Left lung (tissue), 10 donors: ENCODE data around the gene NUMB. TPM values are rescaled to one million over a fixed set of nuclear protein-coding genes. Genes with fewer than 3 reads are reported as not detected.

Source experiments
- ATAC-seq: fragments of 200-7000 bp; cut with Tn5 transposase; one replicate; pipeline ENCODE4 v1.9.1; 2020; ENCODE audit warnings: moderate library complexity
- DNase-seq, 4 donors: peaks; one replicate each; pipeline ENCODE4 v3.0.0-alpha.2; 2013 to 2020
- H3K27ac ChIP-seq, 2 donors: fragments of 200-600 bp; sonication (generic) in 1 of 2; one replicate each; pipeline versions ENCODE4 v1.5.0 to v1.8.0; 2020 to 2021
- H3K27me3 ChIP-seq, 2 donors: fragments of 200-600 bp; sonication (generic) in 1 of 2; one replicate each; pipeline versions ENCODE4 v1.5.0 to v1.8.0; 2020 to 2021
- H3K36me3 ChIP-seq, 2 donors: fragments of 200-600 bp; sonication (generic) in 1 of 2; one replicate each; pipeline versions ENCODE4 v1.5.0 to v1.8.0; 2020 to 2021
- H3K4me1 ChIP-seq, 2 donors: fragments of 200-600 bp; one replicate each; pipeline ENCODE4 v1.8.0; 2021
- H3K4me3 ChIP-seq, 2 donors: fragments of 200-600 bp; sonication (generic) in 1 of 2; one replicate each; pipeline versions ENCODE4 v1.5.0 to v1.8.0; 2020 to 2021; ENCODE audit warnings: mild to moderate bottlenecking in 1 of 2
- H3K9me3 ChIP-seq, 2 donors: fragments of 200-600 bp; sonication (generic) in 1 of 2; one replicate each; pipeline versions ENCODE4 v1.5.0 to v1.8.0; 2020 to 2021
- CTCF ChIP-seq, 2 donors: fragments of 200-600 bp; sonication (generic) in 1 of 2; IDR thresholded peaks; one replicate each; pipeline versions ENCODE4 v1.5.0 to v1.8.0; 2021; ENCODE audit warnings: antibody characterized with exemption in 2 of 2
- intact Hi-C, 2 donors: fragments of 100-400 bp; cut with DNase I; formaldehyde crosslinking; loops; one replicate each; pipeline versions ENCODE4 v1.11.2 to v1.14.2; 2022
- polyA plus RNA-seq, 6 donors: library from polyadenylated mRNA; unstranded; fragments of 120-200 nt; gene quantifications; one replicate each; pipeline ENCODE4 v1.2.1, GENCODE V29; 2013; ENCODE audit not compliant: insufficient read length in 6 of 6
- total RNA-seq, 2 donors: library from RNA; stranded (reverse); fragmentation: NEBNext Ultra II Directional; extraction: Animal tissue kit (Norgen Biotek cat#: 25700); gene quantifications; one replicate each; pipeline ENCODE4 v1.2.1, GENCODE V29; 2021
- donor health status: DM: no; HTN: yes; CAD: no.
- donor health status: DM: no; HTN: no; CAD: no.

The NUMB gene
- total and polyA plus RNA-seq, 8 donors = 91.0 to 121 (median 105) TPM

DNA sequence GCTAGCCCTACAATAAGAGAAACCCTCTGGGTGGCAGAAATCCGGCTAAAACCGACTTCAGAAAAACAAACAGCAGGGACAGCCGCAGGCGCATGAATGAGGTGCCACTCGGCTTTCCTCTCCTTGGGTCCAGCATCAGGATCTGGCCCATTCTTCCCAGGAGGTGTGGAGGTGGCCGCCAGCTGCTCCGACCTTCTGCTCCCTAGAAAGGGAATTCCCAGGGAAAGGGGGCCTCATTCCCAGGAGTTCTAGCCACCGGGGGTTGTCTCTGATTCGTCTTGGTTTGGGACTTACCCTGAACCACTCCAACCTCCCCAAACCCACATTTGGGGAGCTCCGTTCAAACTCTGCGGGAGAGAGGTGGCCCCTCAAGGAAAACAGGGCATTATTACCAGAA lies 208.0 kb downstream of the NUMB start:
- no peak overlapping the region for H3K27ac ChIP-seq
- intact Hi-C loops = no loop called here
- peaks cover 0 to 11% of the 10 kb centered on the region in 2 donors for H3K27me3 ChIP-seq
- H3K4me1 ChIP-seq = peaks cover 0 to 4% of the 10 kb centered on the region in 2 donors
- H3K4me3 ChIP-seq = no peak overlapping the region
- no peak for DNase-seq
- no peak for ATAC-seq
- TF ChIP-seq CTCF (IDR thresholded peaks at IDR 0.05) = no peak
- no peaks in the 10 kb centered on the region for H3K9me3 ChIP-seq
- no peaks in the 10 kb centered on the region for H3K36me3 ChIP-seq

DNA sequence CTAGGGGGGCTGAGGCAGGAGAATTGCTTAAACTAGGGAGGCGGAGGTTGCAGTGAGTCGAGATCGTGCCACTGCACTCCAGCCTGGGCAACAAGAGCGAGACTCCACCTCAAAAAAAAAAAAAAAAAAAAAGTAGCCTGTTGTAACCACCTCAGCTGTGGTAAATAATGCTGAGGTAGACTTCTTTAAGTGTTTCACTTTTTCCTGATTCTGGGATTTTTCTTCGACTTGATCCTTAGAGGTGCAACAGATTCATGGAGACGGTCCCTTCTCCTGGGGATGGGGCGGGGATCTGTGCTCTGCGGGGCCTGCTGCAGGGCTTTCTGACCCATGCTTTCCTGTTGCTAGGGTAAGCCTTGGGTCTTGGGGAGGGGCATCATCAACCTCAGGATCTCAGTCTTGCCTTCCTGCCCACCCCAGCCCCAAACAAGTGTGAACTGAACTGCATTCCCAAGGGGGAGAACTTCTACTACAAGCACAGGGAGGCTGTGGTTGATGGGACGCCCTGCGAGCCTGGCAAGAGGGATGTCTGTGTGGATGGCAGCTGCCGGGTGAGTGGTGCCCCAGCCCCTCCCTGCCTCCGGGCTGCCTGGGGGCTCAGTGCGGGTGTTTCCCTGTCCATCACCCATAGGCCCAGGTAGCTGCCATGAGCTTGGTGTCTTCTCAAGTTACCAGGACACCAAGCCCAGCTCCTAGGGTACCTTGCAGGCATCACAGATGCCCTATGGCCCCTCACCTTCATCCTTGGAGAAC lies 208.6 kb downstream of the NUMB start:
- ATAC-seq (no peak), DNase-seq (no peak)
- Histone ChIP-seq H3K27ac (no peak overlapping the region), H3K9me3 (no peaks in the 10 kb centered on the region), H3K27me3 (peaks cover 0 to 16% of the 10 kb centered on the region in 2 donors), H3K36me3 (no peaks in the 10 kb centered on the region), H3K4me1 (peaks cover 0 to 10% of the 10 kb centered on the region in 2 donors), H3K4me3 (no peak overlapping the region)
- intact Hi-C loops = no loop called here
- no peak for TF ChIP-seq CTCF (IDR thresholded peaks at IDR 0.05)

DNA sequence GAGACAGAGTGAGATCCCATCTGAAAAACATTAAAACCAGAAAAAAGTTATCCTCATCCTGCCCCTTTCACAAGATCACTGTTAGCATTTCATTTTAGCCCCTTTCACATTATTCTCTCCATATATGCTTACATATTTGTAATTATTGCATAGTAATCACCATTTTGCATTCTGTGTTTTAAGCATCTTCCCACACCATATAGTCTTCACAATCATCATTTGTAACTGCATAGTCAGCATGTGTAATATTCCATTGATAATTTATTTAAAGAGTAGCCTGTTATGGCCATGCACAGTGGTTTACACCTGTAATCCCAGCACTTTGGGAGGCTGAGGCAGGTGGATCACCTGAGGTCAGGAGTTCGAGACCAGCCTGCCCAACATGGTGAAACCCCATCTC lies 209.2 kb downstream of the NUMB start:
- no peak for TF ChIP-seq CTCF (IDR thresholded peaks at IDR 0.05)
- no peak overlapping the region for H3K27ac ChIP-seq
- no peaks in the 10 kb centered on the region for H3K9me3 ChIP-seq
- H3K36me3 ChIP-seq = no peaks in the 10 kb centered on the region
- no peak overlapping the region for H3K4me3 ChIP-seq
- H3K4me1 ChIP-seq = peaks cover 0 to 10% of the 10 kb centered on the region in 2 donors
- DNase-seq = no peak
- intact Hi-C loops = no loop called here
- peaks cover 0 to 23% of the 10 kb centered on the region in 2 donors for H3K27me3 ChIP-seq
- no peak for ATAC-seq

DNA sequence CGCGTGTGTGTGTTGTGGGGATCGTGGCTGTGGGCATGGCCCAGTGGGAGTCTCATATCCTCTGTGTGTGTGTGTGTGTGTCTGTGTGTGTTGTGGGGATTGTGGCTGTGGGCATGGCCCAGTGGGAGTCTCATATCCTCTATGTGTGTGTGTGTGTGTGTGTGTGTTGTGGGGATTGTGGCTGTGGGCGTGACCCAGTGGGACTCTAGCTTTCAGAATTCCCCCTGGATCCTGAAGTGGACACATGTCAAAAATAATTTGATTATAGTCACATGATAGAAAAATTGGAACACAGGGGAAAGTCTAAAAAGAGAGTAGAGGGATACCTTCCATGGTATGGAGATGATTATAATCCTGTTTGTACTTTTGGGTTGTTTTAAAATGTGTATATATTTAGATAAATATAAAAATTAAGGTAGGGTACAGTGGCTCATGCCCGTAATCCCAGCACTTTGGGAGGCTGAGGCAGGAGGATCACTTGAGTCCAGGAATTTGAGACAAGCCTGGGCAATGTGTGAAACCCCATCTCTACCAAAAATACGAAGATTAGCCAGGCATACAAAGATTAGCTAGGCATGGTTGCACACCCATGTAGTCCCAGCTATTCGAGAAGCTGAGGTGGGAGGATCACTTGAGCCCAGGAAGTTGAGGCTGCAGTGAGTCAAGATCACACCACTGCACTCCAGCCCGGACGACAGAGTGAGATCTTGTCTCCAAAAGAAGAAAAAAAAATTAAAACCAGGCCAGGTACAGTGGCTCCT lies 210.1 kb downstream of the NUMB start:
- no peaks in the 10 kb centered on the region for H3K9me3 ChIP-seq
- TF ChIP-seq CTCF (IDR thresholded peaks at IDR 0.05) = no peak
- H3K4me1 ChIP-seq = peaks cover 0 to 10% of the 10 kb centered on the region in 2 donors
- no peak overlapping the region for H3K27ac ChIP-seq
- intact Hi-C loops = no loop called here
- H3K4me3 ChIP-seq = no peak overlapping the region
- no peaks in the 10 kb centered on the region for H3K36me3 ChIP-seq
- DNase-seq = no peak
- ATAC-seq = no peak
- peaks cover 0 to 26% of the 10 kb centered on the region in 2 donors for H3K27me3 ChIP-seq
